ENCODE data around the gene LIPH. TPM values are rescaled to one million over a fixed set of nuclear protein-coding genes. Genes with fewer than 3 reads are reported as not detected.

LIPH gene
- 0.12 TPM for total RNA-seq (2013)
- polyA plus RNA-seq, result not detected
- not detected in 2 replicates for polyA minus RNA-seq
- 0 to 1.5 (median 0.05) reads per million in 11 experiments for total RNA-seq

- Mint-ChIP-seq H3K4me1 (peaks cover 6% of the 10 kb centered on the region), H3K27ac (peak within 1 kb of the TSS in 1 of 7 donors; percentile 4), H3K9me3 (no peaks in the 10 kb centered on the region), H3K4me3 (no peak within 1 kb of the TSS), H3K27me3 (ENCODE audit: low read depth in 3 of 3) (peaks cover 0 to 6% (median 0%) of the 10 kb centered on the region in 3 donors), H3K36me3 (no peaks in the 10 kb centered on the region)
- Histone ChIP-seq H3K4me2 (replicated peaks; ENCODE audit: extremely low read depth, low read length, poor library complexity, severe bottlenecking) (no peak within 1 kb of the TSS), H4K20me1 (ENCODE audit: insufficient read depth, low read length) (no peaks in the 10 kb centered on the region), H3K9ac (ENCODE audit: insufficient read depth, low read length, poor library complexity, severe bottlenecking) (no peak within 1 kb of the TSS), H3K27me3 (ENCODE audit: control insufficient read depth in 2 of 2, insufficient read depth in 2 of 2, low read length in 2 of 2) (no peaks in the 10 kb centered on the region), H3K9me3 (replicated peaks in 1 of 2; ENCODE audit: control insufficient read depth in 1 of 2, insufficient read depth in 1 of 2, low read length in 2 of 2) (no peaks in the 10 kb centered on the region), H3K4me3 (replicated peaks in 1 of 3; ENCODE audit: low read depth in 2 of 3, low read length in 3 of 3) (no peak within 1 kb of the TSS), H3K36me3 (replicated peaks in 1 of 2; ENCODE audit: control insufficient read depth in 1 of 2, insufficient read depth in 2 of 2, low read length in 2 of 2) (no peaks in the 10 kb centered on the region), H3K79me2 (ENCODE audit: insufficient read depth, low read length) (no peaks in the 10 kb centered on the region), H3K27ac (ENCODE audit: low read depth in 1 of 2, low read length in 2 of 2) (no peak within 1 kb of the TSS), H3K4me1 (ENCODE audit: control insufficient read depth in 1 of 2, insufficient read depth in 2 of 2, low read length in 2 of 2) (no peaks in the 10 kb centered on the region), H2AFZ (ENCODE audit: insufficient read depth, low read depth, low read length, poor library complexity, severe bottlenecking) (no peak within 1 kb of the TSS)
- WGBS (ENCODE audit: insufficient coverage), result 33% methylated on average over 2 of the region's 6 CpGs
- no peak for DNase-seq
- TF ChIP-seq, protein P1, sequence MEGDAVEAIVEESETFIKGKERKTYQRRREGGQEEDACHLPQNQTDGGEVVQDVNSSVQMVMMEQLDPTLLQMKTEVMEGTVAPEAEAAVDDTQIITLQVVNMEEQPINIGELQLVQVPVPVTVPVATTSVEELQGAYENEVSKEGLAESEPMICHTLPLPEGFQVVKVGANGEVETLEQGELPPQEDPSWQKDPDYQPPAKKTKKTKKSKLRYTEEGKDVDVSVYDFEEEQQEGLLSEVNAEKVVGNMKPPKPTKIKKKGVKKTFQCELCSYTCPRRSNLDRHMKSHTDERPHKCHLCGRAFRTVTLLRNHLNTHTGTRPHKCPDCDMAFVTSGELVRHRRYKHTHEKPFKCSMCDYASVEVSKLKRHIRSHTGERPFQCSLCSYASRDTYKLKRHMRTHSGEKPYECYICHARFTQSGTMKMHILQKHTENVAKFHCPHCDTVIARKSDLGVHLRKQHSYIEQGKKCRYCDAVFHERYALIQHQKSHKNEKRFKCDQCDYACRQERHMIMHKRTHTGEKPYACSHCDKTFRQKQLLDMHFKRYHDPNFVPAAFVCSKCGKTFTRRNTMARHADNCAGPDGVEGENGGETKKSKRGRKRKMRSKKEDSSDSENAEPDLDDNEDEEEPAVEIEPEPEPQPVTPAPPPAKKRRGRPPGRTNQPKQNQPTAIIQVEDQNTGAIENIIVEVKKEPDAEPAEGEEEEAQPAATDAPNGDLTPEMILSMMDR (IDR thresholded peaks at IDR 0.05), result no peak
- intact Hi-C loops (cut with micrococcal nuclease), result no loop called here
Observed at GRCh38 chr3:185552358-185552877, at the start of gene LIPH. TSS of gene LIPH (minus strand) at chr3:185552588. CDS start at chr3:185552471, 117 bp downstream.

DNA sequence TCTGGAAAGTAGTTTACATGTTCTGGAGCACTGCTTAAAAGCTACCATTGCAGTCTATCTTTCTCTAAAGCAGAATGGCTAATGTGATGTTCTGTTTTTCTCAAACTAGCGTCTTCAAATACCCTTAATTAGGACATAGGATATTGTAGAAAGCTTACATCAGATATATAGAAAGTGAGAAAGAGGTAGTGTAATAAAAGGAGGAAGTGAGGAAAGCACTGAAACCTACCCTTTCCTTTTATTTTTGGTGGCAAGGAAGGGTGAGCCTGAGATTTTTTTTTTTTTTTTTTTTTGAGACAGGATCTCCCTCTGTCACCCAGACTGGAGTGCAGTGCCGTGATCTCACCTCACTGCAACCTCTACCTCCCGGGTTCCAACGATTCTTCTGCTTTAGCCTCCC is 43.1 kb upstream of the LIPH start:
- Mint-ChIP-seq H3K27ac (peak overlapping the region; percentile 76 to 96 (median 90)), H3K27me3 (ENCODE audit: low read depth in 3 of 3) (no peaks in the 10 kb centered on the region), H3K9me3 (no peaks in the 10 kb centered on the region), H3K4me1 (peaks cover 33% of the 10 kb centered on the region), H3K4me3 (peak overlapping the region; percentile 57 to 68), H3K36me3 (peaks cover 26 to 52% of the 10 kb centered on the region in 2 donors)
- Histone ChIP-seq H3K4me3 (replicated peaks in 1 of 3; ENCODE audit: low read depth in 2 of 3, low read length in 3 of 3) (peak overlapping the region in 2 of 3 experiments; percentile 12 to 46), H3K9me3 (replicated peaks in 1 of 2; ENCODE audit: control insufficient read depth in 1 of 2, insufficient read depth in 1 of 2, low read length in 2 of 2) (no peaks in the 10 kb centered on the region), H4K20me1 (ENCODE audit: insufficient read depth, low read length) (no peaks in the 10 kb centered on the region), H3K36me3 (replicated peaks in 1 of 2; ENCODE audit: control insufficient read depth in 1 of 2, insufficient read depth in 2 of 2, low read length in 2 of 2) (peaks cover 16 to 55% of the 10 kb centered on the region in 2 donors), H3K4me1 (ENCODE audit: control insufficient read depth in 1 of 2, insufficient read depth in 2 of 2, low read length in 2 of 2) (peaks cover 27 to 33% of the 10 kb centered on the region in 2 donors), H3K9ac (ENCODE audit: insufficient read depth, low read length, poor library complexity, severe bottlenecking) (peak overlapping the region; percentile 16), H2AFZ (ENCODE audit: insufficient read depth, low read depth, low read length, poor library complexity, severe bottlenecking) (no peak overlapping the region), H3K27me3 (ENCODE audit: control insufficient read depth in 2 of 2, insufficient read depth in 2 of 2, low read length in 2 of 2) (no peaks in the 10 kb centered on the region), H3K79me2 (ENCODE audit: insufficient read depth, low read length) (peaks cover 26% of the 10 kb centered on the region), H3K4me2 (replicated peaks; ENCODE audit: extremely low read depth, low read length, poor library complexity, severe bottlenecking) (peak overlapping the region; percentile 44), H3K27ac (ENCODE audit: low read depth in 1 of 2, low read length in 2 of 2) (peak overlapping the region; percentile 69 to 75)
- no CpG with 5 or more reads among the region's 4 CpGs for WGBS (ENCODE audit: insufficient coverage)
- TF ChIP-seq, protein P1 (IDR thresholded peaks at IDR 0.05), result no peak
- peak; percentile 56 to 81 (median 77) for DNase-seq
- intact Hi-C loops (cut with micrococcal nuclease), result no loop called here

All from CD14-positive monocyte (primary cell).